BLaER1 (cell line): Measurements from ENCODE around the gene TRAPPC2L.

Experiments
- H3K27ac ChIP-seq: shearing (Covaris generic); formaldehyde crosslinking; 2 replicates; pipeline ENCODE4 v1.8.1; 2022
- H3K27me3 ChIP-seq: shearing (Covaris generic); formaldehyde crosslinking; 2 replicates; pipeline ENCODE4 v1.8.1; 2022
- H3K36me3 ChIP-seq: shearing (Covaris generic); formaldehyde crosslinking; 2 replicates; pipeline ENCODE4 v1.8.1; 2022
- H3K4me1 ChIP-seq: shearing (Covaris generic); formaldehyde crosslinking; 2 replicates; pipeline ENCODE4 v1.8.1; 2022
- H3K4me2 ChIP-seq: shearing (Covaris generic); formaldehyde crosslinking; 2 replicates; pipeline ENCODE4 v1.8.1; 2022
- H3K4me3 ChIP-seq: shearing (Covaris generic); formaldehyde crosslinking; 2 replicates; pipeline ENCODE4 v1.8.1; 2022
- H3K9ac ChIP-seq: shearing (Covaris generic); formaldehyde crosslinking; 2 replicates; pipeline ENCODE4 v1.8.1; 2022
- H3K9me3 ChIP-seq: shearing (Covaris generic); formaldehyde crosslinking; 2 replicates; pipeline ENCODE4 v1.8.1; 2022
- H4K20me1 ChIP-seq: shearing (Covaris generic); formaldehyde crosslinking; 2 replicates; pipeline ENCODE4 v1.8.1; 2022
- Cebpa-rat ChIP-seq: shearing (Covaris generic); IDR thresholded peaks from 2 replicates; pipeline ENCODE4 v1.8.1; 2022

The TRAPPC2L gene

GRCh38 chr16:88855736-88856121 lies 1.2 kb upstream of the TRAPPC2L start:
- TF ChIP-seq Cebpa-rat = no peak
- Histone ChIP-seq H3K4me3 (peak overlapping the region; percentile 66), H4K20me1 (peaks cover 83% of the 10 kb centered on the region), H3K9me3 (no peaks in the 10 kb centered on the region), H3K27ac (peak overlapping the region; percentile 55; the same call in 1 of the 2 replicates), H3K36me3 (peaks cover 30% of the 10 kb centered on the region), H3K4me2 (peak overlapping the region; percentile 97), H3K4me1 (peaks cover 62% of the 10 kb centered on the region), H3K27me3 (no peaks in the 10 kb centered on the region), H3K9ac (peak overlapping the region; percentile 74; the same call in 1 of the 2 replicates)

GRCh38 chr16:88856122-88856827 lies 652 bp upstream of the TRAPPC2L start:
- peak overlapping the region; percentile 88 for H3K9ac ChIP-seq

GRCh38 chr16:88857728-88858339 lies 907 bp downstream of the TRAPPC2L start:
- Histone ChIP-seq H3K27me3 (no peaks in the 10 kb centered on the region), H3K27ac (peak overlapping the region; percentile 89), H3K4me1 (peaks cover 74% of the 10 kb centered on the region), H3K4me2 (peak overlapping the region; percentile 85), H3K4me3 (peak overlapping the region; percentile 94), H3K9me3 (no peaks in the 10 kb centered on the region), H4K20me1 (peaks cover 73% of the 10 kb centered on the region), H3K9ac (peak overlapping the region; percentile 88), H3K36me3 (peaks cover 38% of the 10 kb centered on the region)
- TF ChIP-seq Cebpa-rat = no peak

More at GRCh38 chr16:88856122-88856827, 652 bp upstream of the TRAPPC2L start:
- Histone ChIP-seq H3K4me2 (peak overlapping the region; percentile 97), H3K27me3 (no peaks in the 10 kb centered on the region), H4K20me1 (peaks cover 83% of the 10 kb centered on the region), H3K9me3 (no peaks in the 10 kb centered on the region), H3K36me3 (peaks cover 30% of the 10 kb centered on the region), H3K27ac (peak overlapping the region; percentile 89), H3K4me1 (peaks cover 67% of the 10 kb centered on the region), H3K4me3 (peak overlapping the region; percentile 94)
- TF ChIP-seq Cebpa-rat = no peak

GRCh38 chr16:88859381-88860091 lies 2.6 kb downstream of the TRAPPC2L start:
- Histone ChIP-seq H4K20me1 (peaks cover 56% of the 10 kb centered on the region), H3K36me3 (peaks cover 34% of the 10 kb centered on the region), H3K9me3 (no peaks in the 10 kb centered on the region), H3K9ac (peak overlapping the region; percentile 42), H3K27me3 (no peaks in the 10 kb centered on the region), H3K4me2 (peak overlapping the region; percentile 85), H3K4me3 (0 out of 2 replicates have a peak overlapping the region, but pooled peaks have one; percentile 9), H3K27ac (peak overlapping the region; percentile 58; the same call in 1 of the 2 replicates), H3K4me1 (peaks cover 78% of the 10 kb centered on the region)
- TF ChIP-seq Cebpa-rat = peak; percentile 63; the same call in 1 of the 2 replicates

GRCh38 chr16:88861359-88861758 lies 4.4 kb downstream of the TRAPPC2L start:
- no peaks in the 10 kb centered on the region for H3K9me3 ChIP-seq
- H3K36me3 ChIP-seq = peaks cover 34% of the 10 kb centered on the region
- H3K4me1 ChIP-seq = peaks cover 70% of the 10 kb centered on the region
- peaks cover 39% of the 10 kb centered on the region for H4K20me1 ChIP-seq
- H3K4me2 ChIP-seq = peak overlapping the region; percentile 85
- H3K4me3 ChIP-seq = no peak overlapping the region
- peak overlapping the region; percentile 42; the same call in 1 of the 2 replicates for H3K9ac ChIP-seq
- H3K27ac ChIP-seq = peak overlapping the region; percentile 58; the same call in 1 of the 2 replicates
- no peak for TF ChIP-seq Cebpa-rat
- no peaks in the 10 kb centered on the region for H3K27me3 ChIP-seq

- Histone ChIP-seq H3K36me3 (peaks cover 34% of the 10 kb centered on the region), H3K4me2 (no peak overlapping the region), H3K4me3 (no peak overlapping the region), H3K9ac (no peak overlapping the region), H3K27me3 (no peaks in the 10 kb centered on the region), H3K4me1 (peaks cover 81% of the 10 kb centered on the region), H3K9me3 (no peaks in the 10 kb centered on the region), H4K20me1 (peaks cover 37% of the 10 kb centered on the region), H3K27ac (no peak overlapping the region)
- no peak for TF ChIP-seq Cebpa-rat
Observed at GRCh38 chr16:88862968-88863367, 6.0 kb downstream of the TRAPPC2L start.

- Histone ChIP-seq H3K4me2 (peak overlapping the region; percentile 53), H3K9me3 (no peaks in the 10 kb centered on the region), H3K36me3 (peaks cover 34% of the 10 kb centered on the region), H3K4me1 (peaks cover 81% of the 10 kb centered on the region), H3K27ac (no peak overlapping the region), H4K20me1 (peaks cover 32% of the 10 kb centered on the region), H3K27me3 (no peaks in the 10 kb centered on the region), H3K4me3 (no peak overlapping the region), H3K9ac (no peak overlapping the region)
- no peak for TF ChIP-seq Cebpa-rat
Observed at GRCh38 chr16:88863426-88863825, 6.5 kb downstream of the TRAPPC2L start.

GRCh38 chr16:88864099-88864498 lies 7.2 kb downstream of the TRAPPC2L start:
- H3K9me3 ChIP-seq = no peaks in the 10 kb centered on the region
- peaks cover 34% of the 10 kb centered on the region for H3K36me3 ChIP-seq
- H3K4me2 ChIP-seq = peak overlapping the region; percentile 53
- TF ChIP-seq Cebpa-rat = no peak
- no peak overlapping the region for H3K9ac ChIP-seq
- peaks cover 6% of the 10 kb centered on the region for H3K27me3 ChIP-seq
- no peak overlapping the region for H3K27ac ChIP-seq
- peaks cover 81% of the 10 kb centered on the region for H3K4me1 ChIP-seq
- no peak overlapping the region for H3K4me3 ChIP-seq
- peaks cover 32% of the 10 kb centered on the region for H4K20me1 ChIP-seq

GRCh38 chr16:88864521-88864920 lies 7.6 kb downstream of the TRAPPC2L start:
- TF ChIP-seq Cebpa-rat = no peak
- Histone ChIP-seq H3K4me3 (no peak overlapping the region), H3K9ac (no peak overlapping the region), H3K27me3 (peaks cover 11% of the 10 kb centered on the region), H3K4me1 (peaks cover 79% of the 10 kb centered on the region), H3K36me3 (peaks cover 34% of the 10 kb centered on the region), H4K20me1 (peaks cover 31% of the 10 kb centered on the region), H3K27ac (no peak overlapping the region), H3K9me3 (no peaks in the 10 kb centered on the region), H3K4me2 (peak overlapping the region; percentile 53)

GRCh38 chr16:88865310-88865709 lies 8.4 kb downstream of the TRAPPC2L start:
- H4K20me1 ChIP-seq = peaks cover 29% of the 10 kb centered on the region
- peaks cover 74% of the 10 kb centered on the region for H3K4me1 ChIP-seq
- H3K9me3 ChIP-seq = no peaks in the 10 kb centered on the region
- peaks cover 18% of the 10 kb centered on the region for H3K27me3 ChIP-seq
- no peak overlapping the region for H3K4me2 ChIP-seq
- H3K4me3 ChIP-seq = no peak overlapping the region
- peaks cover 33% of the 10 kb centered on the region for H3K36me3 ChIP-seq
- TF ChIP-seq Cebpa-rat = no peak
- no peak overlapping the region for H3K27ac ChIP-seq
- no peak overlapping the region for H3K9ac ChIP-seq
